ENCODE results near the gene GPR155. TPM values are rescaled to one million over a fixed set of nuclear protein-coding genes. Genes with fewer than 3 reads are reported as not detected.

The GPR155 gene
- total and polyA plus RNA-seq, 5 experiments from 2014 or later, result 9.7 to 27.2 (median 19.5) TPM

DNA sequence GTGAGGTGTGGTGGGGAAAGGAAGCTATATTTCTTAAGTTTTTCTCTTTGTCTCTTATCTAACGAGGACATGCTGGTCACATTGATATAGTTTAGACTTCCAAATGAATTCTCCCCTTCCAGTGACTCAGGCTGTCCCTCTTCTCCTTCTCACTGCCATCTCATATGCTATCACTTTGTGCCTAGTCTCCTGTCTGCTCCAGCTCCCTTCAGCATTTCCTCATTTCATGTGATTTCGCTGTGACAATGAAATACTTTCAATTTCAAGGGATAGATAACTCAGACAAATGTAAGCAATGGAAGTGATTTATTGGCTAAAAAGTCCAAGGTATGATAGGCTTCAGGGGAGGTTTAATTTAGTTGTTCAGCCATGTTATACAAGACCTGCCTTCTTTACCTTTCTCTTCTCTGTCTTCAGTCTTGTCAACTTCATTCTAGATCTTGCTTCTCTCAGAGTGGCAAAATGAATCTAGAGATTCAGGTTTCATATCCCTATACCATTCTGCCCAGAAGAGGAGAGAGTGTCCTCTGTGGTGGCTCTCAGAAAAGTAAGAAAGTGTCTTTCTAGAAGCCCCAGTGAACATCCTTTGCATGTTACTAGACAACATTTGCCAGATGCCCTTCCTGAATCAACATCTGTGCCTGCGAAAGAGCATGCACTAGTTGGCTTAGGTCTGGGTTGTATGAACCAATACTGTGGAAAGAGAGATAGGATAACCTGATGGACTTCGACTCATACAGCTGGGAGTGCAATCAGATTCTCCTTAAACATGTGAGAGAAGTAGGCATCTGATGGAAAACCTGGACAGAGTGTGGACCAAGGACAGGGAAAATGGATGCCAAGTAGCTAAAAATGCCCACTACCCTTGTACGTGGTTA lies 29.9 kb upstream of the GPR155 start:
- ATAC-seq, result no peak
- Mint-ChIP-seq H3K36me3 (no peaks in the 10 kb centered on the region), H3K27ac (peak overlapping the region in 4 of 10 donors; percentile 1 to 84 (median 26)), H3K9me3 (peaks cover 0 to 7% (median 0%) of the 10 kb centered on the region in 9 donors), H3K4me3 (no peak overlapping the region), H3K4me1 (peaks cover 15 to 24% (median 18%) of the 10 kb centered on the region in 4 donors), H3K27me3 (no peaks in the 10 kb centered on the region)
- POLR2A ChIA-PET, result interaction anchor here (0.5 to 1.0 kb wide), 3 partner anchors 13 to 42 kb away, joined by 3 to 5 read pairs (median 4); no protein-coding TSS in a partner anchor
- no peak for DNase-seq

DNA sequence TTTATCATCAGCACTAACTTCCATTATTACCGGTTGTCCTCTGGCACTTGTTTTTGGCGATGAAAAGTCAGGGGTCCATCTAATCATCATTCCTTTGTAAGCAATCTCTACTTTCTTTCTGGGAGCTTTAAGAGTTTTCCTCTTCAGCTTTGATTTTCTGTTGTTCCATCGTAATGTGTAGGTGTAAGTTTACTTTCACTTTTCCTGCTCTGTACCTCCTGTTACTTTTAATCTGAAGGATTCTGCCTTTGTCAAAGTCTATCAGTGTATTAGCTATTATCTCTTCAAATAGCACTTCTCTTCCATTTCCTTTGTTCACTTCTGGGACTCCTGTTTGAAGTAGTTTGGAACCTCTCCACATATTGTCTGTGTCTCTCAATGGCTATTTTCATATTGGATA lies 25.5 kb upstream of the GPR155 start:
- peaks cover 2 to 14% (median 11%) of the 10 kb centered on the region in 3 donors for H3K36me3 Mint-ChIP-seq
- POLR2A ChIA-PET, result interaction anchor here (0.6 to 1.4 kb wide), 3 partner anchors 19 to 27 kb away, joined by 3 read pairs; partner anchors contain the start of gene GPR155
- DNase-seq (no peak), ATAC-seq (no peak)
- peaks cover 5 to 37% (median 23%) of the 10 kb centered on the region in 9 donors for H3K9me3 Mint-ChIP-seq
- H3K27ac Mint-ChIP-seq, result peak overlapping the region in 5 of 10 donors; percentile 9 to 52 (median 39)
- H3K4me3 Mint-ChIP-seq, result peak overlapping the region in 8 of 10 donors; percentile 20 to 56 (median 36)
- peaks cover 13 to 26% (median 18%) of the 10 kb centered on the region in 4 donors for H3K4me1 Mint-ChIP-seq
- no peaks in the 10 kb centered on the region for H3K27me3 Mint-ChIP-seq

- Mint-ChIP-seq H3K9me3 (peaks cover 7 to 40% (median 27%) of the 10 kb centered on the region in 9 donors), H3K4me1 (peaks cover 10 to 22% (median 14%) of the 10 kb centered on the region in 4 donors), H3K27ac (peak overlapping the region in 3 of 10 donors; percentile 9 to 39 (median 33)), H3K27me3 (no peaks in the 10 kb centered on the region), H3K4me3 (peak overlapping the region in 4 of 10 donors; percentile 5 to 56 (median 30)), H3K36me3 (peaks cover 2 to 19% (median 13%) of the 10 kb centered on the region in 3 donors)
- POLR2A ChIA-PET, result interaction anchor here (0.6 to 1.4 kb wide), 3 partner anchors 19 to 27 kb away, joined by 3 read pairs; partner anchors contain the start of gene GPR155
- no peak for ATAC-seq
- DNase-seq, result no peak
These were observed 24.9 kb upstream of the GPR155 start for GRCh38 chr2:174511580-174512260.

DNA sequence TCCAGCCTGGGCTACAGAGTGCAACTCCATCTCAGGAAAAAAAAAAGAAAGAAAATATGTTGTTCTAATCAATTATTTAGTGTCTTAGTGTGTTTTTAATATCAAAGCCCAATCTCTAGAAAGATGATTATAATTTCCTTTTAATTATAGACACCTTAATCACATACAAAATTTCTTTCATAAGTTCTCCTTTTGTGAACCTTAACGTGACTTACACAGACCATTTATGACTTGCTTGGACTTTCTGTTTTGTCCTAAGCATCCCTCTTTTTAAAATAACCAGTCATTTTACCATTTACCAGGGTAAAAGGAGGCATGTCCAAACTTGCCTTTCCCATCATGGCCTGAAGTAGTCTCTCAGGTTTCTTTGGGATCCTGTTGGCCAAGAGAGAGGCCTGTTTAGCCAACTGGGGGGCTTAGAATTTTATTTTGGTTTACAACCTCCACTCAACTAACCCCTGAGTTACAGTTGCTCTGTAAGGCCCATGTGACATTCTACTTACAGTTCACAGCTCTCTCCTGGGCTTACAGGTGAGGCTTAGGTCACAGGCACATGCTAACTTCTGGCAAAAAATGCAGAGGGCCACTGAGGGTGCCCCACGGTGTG lies 23.9 kb upstream of the GPR155 start:
- Mint-ChIP-seq H3K27ac (no peak overlapping the region), H3K9me3 (peaks cover 7 to 41% (median 27%) of the 10 kb centered on the region in 9 donors), H3K36me3 (peaks cover 2 to 19% (median 13%) of the 10 kb centered on the region in 3 donors), H3K4me3 (peak overlapping the region in 1 of 10 donors; percentile 14), H3K27me3 (no peaks in the 10 kb centered on the region), H3K4me1 (peaks cover 7 to 16% (median 9%) of the 10 kb centered on the region in 4 donors)
- POLR2A ChIA-PET, result no interaction called here
- DNase-seq (no peak), ATAC-seq (no peak)

DNA sequence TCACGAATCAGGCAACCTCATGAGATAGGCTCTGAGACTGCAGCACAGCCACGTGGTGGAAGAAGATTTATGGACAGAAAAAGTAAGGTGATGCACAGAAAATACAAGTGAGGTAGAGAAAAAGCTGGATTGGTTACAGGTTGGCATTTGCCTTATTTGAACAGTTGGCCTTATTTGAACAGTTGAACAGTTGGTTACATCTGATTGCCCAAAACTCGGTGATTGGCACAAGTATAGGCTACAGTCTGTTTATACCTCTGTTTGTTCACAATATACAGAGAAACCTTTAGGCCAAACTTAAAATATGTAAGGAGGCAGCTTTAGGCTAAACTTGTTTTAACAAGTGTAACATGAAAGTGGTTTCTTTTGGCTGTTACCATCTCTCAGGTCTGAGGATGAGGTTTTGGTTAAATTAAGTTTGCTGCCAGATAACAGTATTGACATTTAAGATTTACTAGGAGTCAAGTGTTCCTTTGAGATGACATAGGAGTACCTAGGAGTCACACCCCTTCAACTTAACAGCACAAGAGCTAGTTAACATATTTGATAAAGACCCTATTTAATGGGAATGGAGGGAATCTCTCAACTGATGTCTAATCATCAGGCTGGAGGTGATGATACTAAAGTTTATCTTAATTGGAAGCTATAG lies 16.5 kb upstream of the GPR155 start:
- Mint-ChIP-seq H3K4me3 (no peak overlapping the region), H3K27ac (no peak overlapping the region), H3K36me3 (peaks cover 0 to 5% (median 4%) of the 10 kb centered on the region in 3 donors), H3K4me1 (peaks cover 0 to 20% (median 9%) of the 10 kb centered on the region in 4 donors), H3K27me3 (no peaks in the 10 kb centered on the region), H3K9me3 (peaks cover 0 to 14% (median 5%) of the 10 kb centered on the region in 9 donors)
- POLR2A ChIA-PET, result interaction anchor here (0.5 to 2.1 kb wide), 3 partner anchors 8 to 14 kb away, joined by 3 to 6 read pairs (median 3); no protein-coding TSS in a partner anchor
- ATAC-seq (no peak), DNase-seq (no peak)

DNA sequence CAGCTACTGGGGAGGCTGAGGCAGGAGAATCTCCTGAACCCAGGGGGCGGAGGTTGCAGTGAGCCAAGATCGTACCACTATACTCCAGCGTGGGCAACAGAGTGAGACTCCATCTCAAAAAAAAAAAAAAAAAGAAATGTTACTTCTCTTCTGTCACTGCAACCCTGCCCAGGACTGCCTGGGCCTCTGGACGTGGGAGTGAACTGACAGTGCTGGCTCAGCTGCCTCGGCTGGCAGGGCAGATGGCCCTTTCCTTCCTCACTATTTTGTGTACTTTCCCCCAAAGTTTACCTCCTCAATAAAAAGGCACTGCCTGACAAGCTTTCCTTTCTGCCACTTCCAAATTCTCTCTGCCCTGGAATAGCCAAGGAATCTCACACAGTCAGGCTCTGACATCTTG lies 12.5 kb upstream of the GPR155 start:
- POLR2A ChIA-PET, result interaction anchor here (0.6 to 0.9 kb wide), 2 partner anchors 11 to 18 kb away, joined by 6 to 8 read pairs; no protein-coding TSS in a partner anchor
- Mint-ChIP-seq H3K27me3 (no peaks in the 10 kb centered on the region), H3K27ac (peak overlapping the region in 5 of 10 donors; percentile 6 to 71 (median 34)), H3K4me3 (no peak overlapping the region), H3K9me3 (no peaks in the 10 kb centered on the region), H3K36me3 (no peaks in the 10 kb centered on the region), H3K4me1 (peaks cover 13 to 33% (median 26%) of the 10 kb centered on the region in 4 donors)
- ATAC-seq (no peak), DNase-seq (no peak)

- Mint-ChIP-seq H3K9me3 (peaks cover 0 to 4% (median 0%) of the 10 kb centered on the region in 9 donors), H3K27ac (peak overlapping the region; percentile 93 to 100 (median 97)), H3K27me3 (no peaks in the 10 kb centered on the region), H3K36me3 (no peaks in the 10 kb centered on the region), H3K4me3 (peak overlapping the region in 3 of 10 donors; percentile 19 to 34 (median 20)), H3K4me1 (peaks cover 22 to 62% (median 58%) of the 10 kb centered on the region in 4 donors)
- DNase-seq (no peak), ATAC-seq (no peak)
- POLR2A ChIA-PET, result interaction anchor here (1.1 to 5.4 kb wide), 4 partner anchors 8 to 44 kb away, joined by 3 to 48 read pairs (median 4); partner anchors contain the start of gene GPR155
These were observed 8.7 kb upstream of the GPR155 start for GRCh38 chr2:174495365-174496012.

DNA sequence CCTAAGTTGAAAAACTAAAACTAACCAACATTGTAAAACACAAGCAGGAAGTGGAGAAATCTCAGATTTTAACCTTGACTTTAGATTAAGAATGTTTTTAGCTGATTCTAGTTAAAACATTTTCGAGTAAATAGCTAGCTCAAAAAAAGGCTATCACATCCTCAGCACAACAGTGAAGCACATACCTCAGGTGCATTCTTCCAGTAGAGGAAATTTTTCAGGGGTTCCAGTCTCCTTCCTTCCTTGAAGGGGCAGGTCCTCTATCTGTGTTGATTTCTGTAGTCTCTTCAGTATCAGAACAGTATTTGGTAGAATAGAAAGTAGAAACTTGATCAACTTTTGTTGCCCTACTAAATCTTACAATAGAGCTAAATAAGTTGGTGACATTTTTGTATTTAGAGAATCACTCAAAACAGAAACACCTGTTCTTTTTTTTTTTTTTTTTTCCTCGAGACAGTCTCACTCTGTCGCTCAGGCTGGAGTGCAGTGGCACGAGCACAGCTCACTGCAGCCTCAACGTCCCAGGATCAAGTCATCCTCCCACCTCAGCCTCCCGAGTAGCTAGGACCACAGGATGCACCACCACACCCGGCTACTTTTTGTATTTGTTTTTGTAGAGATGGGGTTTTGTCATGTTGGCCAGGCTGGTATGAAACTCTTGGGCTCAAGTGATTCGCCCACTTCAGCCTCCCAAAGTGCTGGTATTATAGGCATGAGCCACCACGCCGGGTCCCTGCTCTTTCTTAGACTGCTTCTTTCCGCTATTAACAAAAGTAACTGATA lies 6.9 kb upstream of the GPR155 start:
- H3K4me1 Mint-ChIP-seq, result peaks cover 30 to 76% (median 73%) of the 10 kb centered on the region in 4 donors
- peak overlapping the region; percentile 81 to 94 (median 89) for H3K4me3 Mint-ChIP-seq
- H3K27ac Mint-ChIP-seq, result peak overlapping the region; percentile 94 to 100 (median 98)
- DNase-seq (no peak), ATAC-seq (peak; percentile 31 to 46)
- peaks cover 0 to 6% (median 0%) of the 10 kb centered on the region in 9 donors for H3K9me3 Mint-ChIP-seq
- H3K27me3 Mint-ChIP-seq, result no peaks in the 10 kb centered on the region
- POLR2A ChIA-PET, result interaction anchor here (0.5 to 5.4 kb wide), 28 partner anchors 8 to 887 kb away, joined by 3 to 48 read pairs (median 4); partner anchors contain the start of gene GPR155
- H3K36me3 Mint-ChIP-seq, result no peaks in the 10 kb centered on the region

DNA sequence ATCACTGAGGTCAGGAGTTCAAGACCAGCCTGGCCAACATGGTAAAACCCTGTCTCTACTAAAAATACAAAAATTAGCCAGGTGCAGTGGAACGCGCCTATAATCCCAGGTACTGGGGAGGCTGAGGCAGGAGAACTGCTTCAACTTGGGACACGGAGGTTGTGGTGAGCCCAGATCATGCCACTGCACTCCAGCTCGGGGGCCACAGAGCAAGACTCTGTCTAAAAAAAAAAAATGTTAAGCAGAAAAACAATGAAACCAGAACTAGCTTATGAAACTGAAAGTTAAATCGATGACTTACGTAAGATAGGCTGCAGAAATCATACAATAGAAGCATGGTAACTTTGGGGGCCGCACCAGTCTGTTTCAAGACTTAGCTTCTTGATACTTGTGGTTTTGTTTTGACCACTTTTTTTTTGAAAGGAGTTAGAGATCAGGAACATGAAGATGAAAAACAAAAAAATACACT lies 6.2 kb upstream of the GPR155 start:
- Mint-ChIP-seq H3K27me3 (no peaks in the 10 kb centered on the region), H3K36me3 (no peaks in the 10 kb centered on the region), H3K4me3 (peak overlapping the region; percentile 81 to 94 (median 89)), H3K27ac (peak overlapping the region; percentile 94 to 100 (median 98)), H3K9me3 (peaks cover 0 to 9% (median 0%) of the 10 kb centered on the region in 9 donors), H3K4me1 (peaks cover 28 to 81% (median 79%) of the 10 kb centered on the region in 4 donors)
- POLR2A ChIA-PET, result interaction anchor here (0.5 to 5.4 kb wide), 25 partner anchors 8 to 529 kb away, joined by 3 to 48 read pairs (median 4); partner anchors contain the start of gene GPR155
- DNase-seq, result peak; percentile 28 to 91 (median 77)
- peak; percentile 87 to 91 for ATAC-seq

- ATAC-seq, result no peak
- DNase-seq, result no peak
- Mint-ChIP-seq H3K4me1 (peaks cover 31 to 91% (median 85%) of the 10 kb centered on the region in 4 donors), H3K36me3 (no peaks in the 10 kb centered on the region), H3K27me3 (no peaks in the 10 kb centered on the region), H3K9me3 (peaks cover 0 to 9% (median 0%) of the 10 kb centered on the region in 9 donors), H3K4me3 (peak overlapping the region in 9 of 10 donors; percentile 11 to 81 (median 47)), H3K27ac (peak overlapping the region; percentile 92 to 100 (median 97))
- POLR2A ChIA-PET, result interaction anchor here (1.0 to 2.3 kb wide), 8 partner anchors 11 to 528 kb away, joined by 3 to 15 read pairs (median 4); no protein-coding TSS in a partner anchor
These were observed 5.1 kb upstream of the GPR155 start for GRCh38 chr2:174491947-174492346.

Measured in naive thymus-derived CD8-positive, alpha-beta T cell (primary cell).